ENCODE measurements around the gene ACTL7B.
"Not testable (repeated sequence)": the region's sequence is repeated elsewhere in the genome, so short reads cannot be mapped to it uniquely, and the experiment has no call there.

Gene ACTL7B

GRCh38 chr9:108850293-108850897 is 5.4 kb downstream of the ACTL7B start:
- no peak for DNase-seq (ENCODE audit: low read depth)
- TF ChIP-seq CTCF (IDR thresholded peaks at IDR 0.05; ENCODE audit: control insufficient read depth, insufficient read depth, low read depth, low read length, missing control alignments), result peak; percentile 38
- no peak overlapping the region for H3K4me3 ChIP-seq (ENCODE audit: control insufficient read depth, low read depth, low read length)

DNA sequence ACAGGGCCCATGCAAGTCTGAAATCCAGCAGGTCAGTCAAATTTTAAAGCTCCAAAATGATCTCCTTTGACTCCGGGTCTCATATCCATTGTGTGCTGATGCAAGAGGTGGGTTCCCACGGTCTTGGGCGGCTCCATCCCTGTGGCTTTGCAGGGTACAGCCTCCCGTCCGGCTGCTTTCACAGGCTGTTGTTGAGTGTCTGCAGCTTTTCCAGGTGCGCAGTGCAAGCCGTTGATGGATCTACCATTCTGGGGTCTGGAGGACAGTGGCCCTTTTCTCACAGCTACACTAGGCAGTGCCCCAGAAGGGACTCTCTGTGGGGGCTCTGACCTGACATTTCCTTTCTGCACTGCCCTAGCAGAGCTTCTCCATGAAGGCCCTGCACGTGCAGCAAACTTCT is 7.5 kb downstream of the ACTL7B start:
- not testable (repeated sequence) for H3K4me3 ChIP-seq (ENCODE audit: control insufficient read depth, low read depth, low read length); DNase-seq (ENCODE audit: low read depth)

DNA sequence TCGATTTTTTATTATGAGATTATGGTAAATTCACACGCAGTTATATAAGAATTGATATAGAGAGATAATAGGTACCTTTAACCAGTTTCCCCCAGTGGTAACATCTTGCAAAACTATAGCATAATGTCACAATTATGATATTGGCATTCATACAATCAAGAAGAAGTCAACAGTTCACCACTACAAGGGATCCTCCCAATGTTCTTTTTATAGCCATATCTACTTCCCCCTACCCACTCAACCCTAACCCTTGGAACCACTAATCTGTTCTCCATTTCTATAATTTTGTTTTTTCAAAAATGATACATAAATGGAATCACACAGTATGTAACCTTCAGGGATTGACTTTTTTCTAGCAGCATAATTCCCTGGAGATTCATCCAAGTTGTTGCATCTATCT is 9.8 kb downstream of the ACTL7B start:
- no peak for TF ChIP-seq CTCF (IDR thresholded peaks at IDR 0.05; ENCODE audit: control insufficient read depth, insufficient read depth, low read depth, low read length, missing control alignments)
- no peak for DNase-seq (ENCODE audit: low read depth)

DNA sequence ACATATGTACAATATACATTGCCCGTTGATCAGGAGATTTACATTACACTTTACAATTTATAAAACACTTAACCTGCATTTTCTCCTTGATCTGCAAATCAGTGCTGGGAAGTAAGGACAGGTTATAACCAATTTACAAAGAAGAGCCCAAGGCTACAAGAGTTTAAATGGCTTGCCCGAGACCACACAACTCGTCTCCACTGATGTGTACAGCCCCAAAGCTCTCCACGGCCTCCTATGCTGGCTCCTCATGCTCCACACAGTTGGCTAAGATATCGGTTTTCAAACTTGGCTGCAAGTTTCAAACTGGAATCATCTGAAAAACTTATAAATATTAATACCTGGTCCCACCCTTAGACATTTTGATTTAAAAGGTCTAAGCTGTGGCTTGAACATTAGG is 10.3 kb downstream of the ACTL7B start:
- H3K4me3 ChIP-seq (ENCODE audit: control insufficient read depth, low read depth, low read length), result no peak overlapping the region
- no peak for TF ChIP-seq CTCF (IDR thresholded peaks at IDR 0.05; ENCODE audit: control insufficient read depth, insufficient read depth, low read depth, low read length, missing control alignments)
- DNase-seq (ENCODE audit: low read depth), result no peak

More for the DNA sequence above, 9.8 kb downstream of the ACTL7B start:
- no peak overlapping the region for H3K4me3 ChIP-seq (ENCODE audit: control insufficient read depth, low read depth, low read length)

DNA sequence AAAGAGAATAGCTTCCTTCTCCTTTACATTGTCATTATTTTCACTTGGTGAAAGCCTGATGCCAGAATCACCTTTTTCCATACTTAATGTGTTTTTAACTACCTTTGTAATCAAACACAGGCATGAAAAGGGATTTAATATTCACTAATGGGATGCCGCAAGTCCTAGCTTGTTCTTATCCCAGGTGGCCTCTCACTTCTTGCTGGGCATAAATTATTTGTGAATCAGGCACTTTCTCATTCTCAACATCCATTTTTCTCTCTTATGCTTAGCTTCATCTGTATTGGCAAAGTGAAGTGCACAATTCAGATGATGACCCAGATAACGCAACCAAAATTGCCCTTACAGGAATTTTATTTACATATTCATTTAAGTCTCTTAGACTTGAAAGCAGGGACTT is 10.9 kb downstream of the ACTL7B start:
- H3K4me3 ChIP-seq (ENCODE audit: control insufficient read depth, low read depth, low read length), result no peak overlapping the region
- DNase-seq (ENCODE audit: low read depth), result no peak
- TF ChIP-seq CTCF (IDR thresholded peaks at IDR 0.05; ENCODE audit: control insufficient read depth, insufficient read depth, low read depth, low read length, missing control alignments), result no peak

DNA sequence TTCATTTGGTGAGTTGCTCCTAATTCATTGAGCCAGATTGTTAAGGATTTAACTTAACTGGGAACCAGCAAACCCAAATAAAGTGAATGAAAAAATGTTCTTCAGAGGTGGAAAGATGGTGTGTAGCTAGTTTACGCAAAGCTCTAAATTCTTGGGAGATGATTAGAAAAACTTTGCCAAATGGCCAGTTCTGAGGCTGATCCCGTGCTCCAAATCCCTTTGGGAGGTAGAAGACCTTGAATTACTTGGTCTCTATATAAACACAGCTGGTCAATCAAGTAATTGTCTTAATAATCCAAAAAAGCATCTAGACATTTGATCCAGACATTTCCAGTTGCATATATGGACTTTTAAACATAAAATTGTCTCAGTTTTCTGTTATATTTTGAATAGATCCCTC is 11.4 kb downstream of the ACTL7B start:
- H3K4me3 ChIP-seq (ENCODE audit: control insufficient read depth, low read depth, low read length), result no peak overlapping the region
- no peak for DNase-seq (ENCODE audit: low read depth)
- TF ChIP-seq CTCF (IDR thresholded peaks at IDR 0.05; ENCODE audit: control insufficient read depth, insufficient read depth, low read depth, low read length, missing control alignments), result no peak

DNA sequence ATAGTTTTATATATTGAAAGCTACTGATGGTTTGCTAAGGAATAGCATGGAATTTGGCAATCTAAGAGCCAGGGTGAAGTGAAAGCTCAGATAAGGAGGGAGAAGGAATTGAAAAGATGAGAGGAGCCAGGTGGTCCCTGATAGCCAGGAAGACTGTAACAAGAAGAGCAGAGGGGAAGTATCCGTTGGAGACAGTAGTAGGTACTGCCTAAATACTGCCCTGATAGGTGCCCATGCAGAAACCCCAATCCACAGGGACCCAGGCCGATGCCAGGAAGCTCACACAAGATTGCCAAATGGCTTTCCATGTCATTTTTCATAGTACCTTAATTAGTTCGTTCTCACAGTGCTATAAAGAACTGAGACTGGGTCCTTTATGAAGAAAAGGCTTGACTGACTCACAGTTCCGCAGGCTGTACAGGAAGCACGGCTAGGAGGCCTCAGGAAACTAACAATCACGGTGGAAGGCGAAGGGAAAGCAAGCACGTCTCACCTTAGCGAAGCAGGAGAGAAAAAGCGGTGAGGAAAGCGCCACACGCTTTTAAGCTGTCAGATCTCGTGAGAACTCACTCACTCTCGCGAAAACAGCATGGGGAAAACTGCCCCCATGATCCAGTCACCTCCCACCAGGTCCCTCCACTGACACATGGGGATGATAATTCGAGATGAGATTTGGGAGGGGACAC is 13.0 kb downstream of the ACTL7B start:
- TF ChIP-seq CTCF (IDR thresholded peaks at IDR 0.05; ENCODE audit: control insufficient read depth, insufficient read depth, low read depth, low read length, missing control alignments), result no peak
- no peak for DNase-seq (ENCODE audit: low read depth)
- no peak overlapping the region for H3K4me3 ChIP-seq (ENCODE audit: control insufficient read depth, low read depth, low read length)

GRCh38 chr9:108839561-108839960 is 16.2 kb downstream of the ACTL7B start:
- not testable (repeated sequence) for DNase-seq (ENCODE audit: low read depth); H3K4me3 ChIP-seq (ENCODE audit: control insufficient read depth, low read depth, low read length)
